HepG2 (cell line): ENCODE results near the gene TMEM167A. TPM values are rescaled to one million over a fixed set of nuclear protein-coding genes. Genes with fewer than 3 reads are reported as not detected.

Source experiments
- ATAC-seq: fragments of 200-7000 bp; cut with Tn5 transposase; 3 replicates; pipeline ENCODE4 v1.9.1; 2020; ENCODE audit warnings: mild to moderate bottlenecking, moderate library complexity
- BruUV-seq: library from RNA; stranded (reverse); fragments of 400-500 nt; replicated peaks from 2 replicates; lab custom pipeline; 2021; lab: Mats Ljungman, UMichigan
- CTCF ChIA-PET: fragments of 300-600 bp; formaldehyde crosslinking; extraction: SDS; loops from one replicate; lab custom pipeline; 2021; ENCODE audit warnings: low total read pairs, inconsistent platforms, low intra/inter-chr PET ratio; lab: Yijun Ruan, JAX
- POLR2A ChIA-PET: fragments of 350-600 bp; sonication (Branson Sonifier 250); formaldehyde crosslinking; loops from one replicate; lab custom pipeline; 2020; ENCODE audit warnings: antibody characterized with exemption, inconsistent platforms; lab: Yijun Ruan, JAX
- DNase-seq: peaks from one replicate; pipeline ENCODE4 v3.0.0-alpha.2; 2015; ENCODE audit warnings: low spot score
- FAIRE-seq: peaks from 3 replicates; lab custom pipeline; 2011; peaks lifted over from hg19 to GRCh38; lab: Jason Lieb, UNC
- H2AFZ ChIP-seq: one replicate; pipeline ENCODE4 v1.6.1; 2011; ENCODE audit warnings: low read length, inconsistent platforms
- H3K27ac ChIP-seq: fragments of 300-600 bp; 3 replicates; pipeline ENCODE4 v1.8.0; 2011; ENCODE audit warnings: mixed run types, mild to moderate bottlenecking, mixed read lengths, low read length, inconsistent platforms; ENCODE audit not compliant: insufficient read depth; ENCODE audit errors: extremely low read length
- H3K27me3 ChIP-seq, 2 experiments: fragments of 200-600 bp in 1 of 2; 2 replicates in 1 of 2; 3 replicates in 1 of 2; pipeline versions ENCODE4 v1.6.0 to v1.8.0; 2011; ENCODE audit warnings: low read length in 2 of 2, mild to moderate bottlenecking in 2 of 2, moderate library complexity in 2 of 2, inconsistent platforms in 1 of 2; ENCODE audit not compliant: insufficient read depth in 2 of 2, control insufficient read depth in 1 of 2
- H3K36me3 ChIP-seq, 2 experiments: fragments of 200-600 bp in 1 of 2; replicated peaks in 1 of 2; 2 replicates in 1 of 2; 3 replicates in 1 of 2; pipeline versions ENCODE4 v1.5.1 to v1.8.0; 2011; ENCODE audit warnings: low read length in 2 of 2, inconsistent platforms in 1 of 2; ENCODE audit not compliant: insufficient read depth in 2 of 2, control insufficient read depth in 1 of 2
- H3K4me1 ChIP-seq: 2 replicates; pipeline ENCODE4 v1.5.1; 2012; ENCODE audit warnings: low read length, inconsistent platforms; ENCODE audit not compliant: insufficient read depth
- H3K4me2 ChIP-seq: 2 replicates; pipeline ENCODE4 v1.6.0; 2011; ENCODE audit warnings: low read depth, low read length, inconsistent platforms
- H3K4me3 ChIP-seq, 3 experiments: fragments of 200-600 bp in 1 of 3; sonication (generic), shearing (Covaris generic) in 1 of 3; replicated peaks in 1 of 3; 2 replicates each; pipeline ENCODE4 v1.5.1; 2011 to 2016; ENCODE audit warnings: low read length in 3 of 3, inconsistent platforms in 2 of 3, low read depth in 2 of 3, mild to moderate bottlenecking in 2 of 3, control low read depth in 1 of 3, mixed read lengths in 1 of 3; ENCODE audit not compliant: insufficient read depth in 1 of 3
- H3K79me2 ChIP-seq: one replicate; pipeline ENCODE4 v1.6.1; 2011; ENCODE audit warnings: low read length, inconsistent platforms; ENCODE audit not compliant: insufficient read depth
- H3K9ac ChIP-seq: 2 replicates; pipeline ENCODE4 v1.6.0; 2011; ENCODE audit warnings: mild to moderate bottlenecking, low read depth, low read length, inconsistent platforms; ENCODE audit not compliant: insufficient read depth
- H3K9me3 ChIP-seq: 2 replicates; pipeline ENCODE4 v1.5.1; 2012; ENCODE audit warnings: mild to moderate bottlenecking, low read length
- H4K20me1 ChIP-seq: 2 replicates; pipeline ENCODE4 v1.6.0; 2011; ENCODE audit warnings: inconsistent platforms, mild to moderate bottlenecking, low read length, moderate library complexity; ENCODE audit not compliant: insufficient read depth
- ATF7 ChIP-seq, 2 experiments: fragments of 450-650 bp in 1 of 2; sonication (generic) in 1 of 2; formaldehyde crosslinking in 1 of 2; IDR thresholded peaks; 2 replicates each; pipeline versions ENCODE4 v1.4.0 to v1.6.1; 2016 to 2020; ENCODE audit warnings: antibody characterized with exemption in 1 of 2, mild to moderate bottlenecking in 1 of 2, missing genetic modification reagents in 1 of 2
- NFIB ChIP-seq: sonication (generic); formaldehyde crosslinking; IDR thresholded peaks from 2 replicates; pipeline ENCODE4 v1.9.0; 2021; ENCODE audit warnings: missing genetic modification reagents, mild to moderate bottlenecking, borderline replicate concordance
- ZKSCAN1 ChIP-seq: fragments of 150-350 bp; IDR thresholded peaks from 2 replicates; pipeline ENCODE4 v1.6.1; 2014; ENCODE audit warnings: low read length
- ZNF33B ChIP-seq: sonication (generic); formaldehyde crosslinking; IDR thresholded peaks from 2 replicates; pipeline ENCODE4 v1.5.1; 2020; ENCODE audit warnings: mild to moderate bottlenecking, missing genetic modification reagents
- ZNF350 ChIP-seq: sonication (generic); formaldehyde crosslinking; IDR thresholded peaks from 2 replicates; pipeline ENCODE4 v1.4.0; 2020; ENCODE audit warnings: mild to moderate bottlenecking, low read depth, missing genetic modification reagents, borderline replicate concordance
- ZNF576 ChIP-seq: sonication (generic); formaldehyde crosslinking; IDR thresholded peaks from 2 replicates; pipeline ENCODE4 v1.4.0; 2020; ENCODE audit warnings: mild to moderate bottlenecking, missing genetic modification reagents
- ZNF672 ChIP-seq: sonication (generic); formaldehyde crosslinking; IDR thresholded peaks from 2 replicates; pipeline ENCODE4 v1.8.1; 2022; ENCODE audit warnings: missing genetic modification reagents
- WGBS: methylation state at CpG from one replicate; pipeline ENCODE4 v1.1.6; 2017; ENCODE audit warnings: low lambda C conversion rate; 5-methylcytosine and 5-hydroxymethylcytosine counted together
- in situ Hi-C: cut with HindIII; loops from 2 replicates; pipeline ENCODE4 v1.10.0; 2017; ENCODE audit warnings: low pct_unique_long_range_greater_than_20kb; ENCODE audit not compliant: extremely low pct_ligation_motif_present
- intact Hi-C: fragments of 100-400 bp; cut with micrococcal nuclease; formaldehyde crosslinking; loops from one replicate; pipeline ENCODE4 v1.10.0; 2022; ENCODE audit not compliant: unreplicated experiment
- polyA plus RNA-seq, 8 experiments: library from polyadenylated mRNA; depleted of rRNA in 3 of 8; stranded (reverse) in 7 of 8; unstranded in 1 of 8; fragments of >200 nt; fragmentation: Illumina TruSeq in 4 of 8; extraction: Trizol in 4 of 8; gene quantifications; 2 replicates each; pipeline versions ENCODE4 v1.2.1 to v1.2.3, GENCODE V29; 2011 to 2016; ENCODE audit warnings: low read depth in 4 of 8, missing spikeins in 1 of 8, mixed read lengths in 1 of 8; ENCODE audit not compliant: insufficient read depth in 1 of 8
- total RNA-seq, 5 experiments: library from RNA; depleted of rRNA; stranded (reverse); fragments of >200 nt; fragmentation: Illumina TruSeq; extraction: Trizol; gene quantifications; 2 replicates each; pipeline ENCODE4 v1.2.3, GENCODE V29; 2016; ENCODE audit warnings: low read depth in 1 of 5
- TF ChIP-seq, protein P1 (sequence below), 2 experiments: sonication (generic) in 1 of 2; formaldehyde crosslinking in 1 of 2; IDR thresholded peaks; 2 replicates each; pipeline versions ENCODE4 v1.4.0 to v1.6.1; 2018 to 2020; ENCODE audit warnings: missing genetic modification reagents in 2 of 2, borderline replicate concordance in 1 of 2, low read depth in 1 of 2, mild to moderate bottlenecking in 1 of 2, missing biosample characterization in 1 of 2

TMEM167A gene
- total and polyA plus RNA-seq, 2 of the 13 experiments (the other 11 are each of a cell fraction or from before 2014, with no cell fraction given) = 47.0 to 78.7 TPM

GRCh38 chr5:83011985-83012384 is 65.2 kb downstream of the TMEM167A start:
- no peak for FAIRE-seq
- in situ Hi-C loops = no loop called here
- 0% methylated on average over 1 of the region's 3 CpGs for WGBS

DNA sequence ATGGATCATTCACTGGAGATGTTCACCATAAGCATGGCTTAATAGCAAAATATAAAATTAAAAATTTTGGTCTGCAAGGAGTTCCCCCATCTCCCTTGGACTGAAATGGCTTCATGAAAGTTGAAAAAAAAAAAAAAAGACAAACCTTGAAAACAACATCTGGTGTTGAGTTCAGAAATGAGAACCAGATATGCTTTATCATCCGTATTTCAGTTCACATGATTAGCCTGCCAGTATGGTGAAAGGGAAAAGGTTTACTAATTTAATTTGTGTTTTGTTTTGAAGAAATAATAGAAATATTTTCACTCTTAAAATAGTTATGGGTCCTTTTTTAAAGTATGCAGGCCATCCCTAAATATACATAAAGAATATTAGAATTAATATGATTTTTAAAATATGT is 67.8 kb downstream of the TMEM167A start:
- FAIRE-seq (no peak), DNase-seq (no peak), ATAC-seq (no peak)
- Histone ChIP-seq H3K4me1 (no peaks in the 10 kb centered on the region), H4K20me1 (no peaks in the 10 kb centered on the region), H3K9ac (no peak overlapping the region), H2AFZ (no peak overlapping the region), H3K27ac (no peak overlapping the region), H3K4me2 (no peak overlapping the region), H3K36me3 (no peaks in the 10 kb centered on the region), H3K4me3 (no peak overlapping the region), H3K27me3 (peaks cover 0 to 5% of the 10 kb centered on the region in 2 experiments; a peak in 3 of 5 replicates), H3K9me3 (no peaks in the 10 kb centered on the region), H3K79me2 (no peaks in the 10 kb centered on the region)
- no peak for TF ChIP-seq ZNF350
- no peak for TF ChIP-seq ZNF672
- POLR2A ChIA-PET = no interaction called here
- in situ Hi-C loops = no loop called here
- no TSS peak for BruUV-seq
- intact Hi-C loops = no loop called here
- CTCF ChIA-PET = no interaction called here
- WGBS = 4% methylated on average over 1 of the region's 1 CpG

More at GRCh38 chr5:83011985-83012384, 65.2 kb downstream of the TMEM167A start:
- Histone ChIP-seq H2AFZ (no peak overlapping the region), H3K27me3 (peaks cover 0 to under 1% of the 10 kb centered on the region in 2 experiments; a peak in 1 of 5 replicates), H3K4me2 (no peak overlapping the region), H3K9ac (no peak overlapping the region), H3K4me3 (no peak overlapping the region), H3K4me1 (no peaks in the 10 kb centered on the region), H4K20me1 (no peaks in the 10 kb centered on the region), H3K79me2 (no peaks in the 10 kb centered on the region), H3K27ac (no peak overlapping the region), H3K9me3 (no peaks in the 10 kb centered on the region), H3K36me3 (no peaks in the 10 kb centered on the region)
- no peak for DNase-seq
- ChIA-PET CTCF (no interaction called here), POLR2A (no interaction called here)
- intact Hi-C loops = no loop called here
- ATAC-seq = no peak
- no TSS peak for BruUV-seq
- TF ChIP-seq ZNF33B (CRISPR knock-in tag) = no peak
- peak; percentile 44; the same call in 1 of the 2 replicates for TF ChIP-seq ATF7 (IDR thresholded peaks at IDR 0.05)
- TF ChIP-seq ATF7 (CRISPR knock-in tag; IDR thresholded peaks at IDR 0.05) = no peak
- TF ChIP-seq ZNF576 (CRISPR knock-in tag) = no peak
- TF ChIP-seq ZKSCAN1 = no peak
- no peak for TF ChIP-seq NFIB (CRISPR knock-in tag)
- TF ChIP-seq, protein P1, sequence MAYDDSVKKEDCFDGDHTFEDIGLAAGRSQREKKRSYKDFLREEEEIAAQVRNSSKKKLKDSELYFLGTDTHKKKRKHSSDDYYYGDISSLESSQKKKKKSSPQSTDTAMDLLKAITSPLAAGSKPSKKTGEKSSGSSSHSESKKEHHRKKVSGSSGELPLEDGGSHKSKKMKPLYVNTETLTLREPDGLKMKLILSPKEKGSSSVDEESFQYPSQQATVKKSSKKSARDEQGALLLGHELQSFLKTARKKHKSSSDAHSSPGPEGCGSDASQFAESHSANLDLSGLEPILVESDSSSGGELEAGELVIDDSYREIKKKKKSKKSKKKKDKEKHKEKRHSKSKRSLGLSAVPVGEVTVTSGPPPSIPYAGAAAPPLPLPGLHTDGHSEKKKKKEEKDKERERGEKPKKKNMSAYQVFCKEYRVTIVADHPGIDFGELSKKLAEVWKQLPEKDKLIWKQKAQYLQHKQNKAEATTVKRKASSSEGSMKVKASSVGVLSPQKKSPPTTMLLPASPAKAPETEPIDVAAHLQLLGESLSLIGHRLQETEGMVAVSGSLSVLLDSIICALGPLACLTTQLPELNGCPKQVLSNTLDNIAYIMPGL (CRISPR knock-in tag; IDR thresholded peaks at IDR 0.05; ENCODE audit: borderline replicate concordance in 1 of 2, low read depth in 1 of 2) = no peak
